Astrocyte (in vitro differentiated cells and primary cell): ENCODE data around the gene SGK2. TPM values are rescaled to one million over a fixed set of nuclear protein-coding genes. Genes with fewer than 3 reads are reported as not detected.

ENCODE experiments used
- DNase-seq: peaks from one replicate; pipeline ENCODE4 v3.0.0-alpha.2; 2010; ENCODE audit warnings: low read depth
- FAIRE-seq: peaks from 2 replicates; lab custom pipeline; 2011; peaks lifted over from hg19 to GRCh38; lab: Jason Lieb, UNC
- H2AFZ ChIP-seq: 2 replicates; pipeline ENCODE4 v1.6.0; 2012; ENCODE audit warnings: low read depth, low read length, inconsistent platforms
- H3K27ac ChIP-seq: 2 replicates; pipeline ENCODE4 v1.5.1; 2011; ENCODE audit warnings: low read depth, low read length, inconsistent platforms
- H3K27me3 ChIP-seq: 2 replicates; pipeline ENCODE4 v1.6.0; 2011; ENCODE audit warnings: low read length, inconsistent platforms; ENCODE audit not compliant: insufficient read depth
- H3K36me3 ChIP-seq: 2 replicates; pipeline ENCODE4 v1.5.1; 2011; ENCODE audit warnings: low read length, inconsistent platforms; ENCODE audit not compliant: insufficient read depth
- H3K4me1 ChIP-seq: 2 replicates; pipeline ENCODE4 v1.5.1; 2011; ENCODE audit warnings: low read length, inconsistent platforms; ENCODE audit not compliant: insufficient read depth
- H3K4me2 ChIP-seq: 2 replicates; pipeline ENCODE4 v1.6.0; 2012; ENCODE audit warnings: low read length, inconsistent platforms
- H3K4me3 ChIP-seq: 2 replicates; pipeline ENCODE4 v1.5.1; 2011; ENCODE audit warnings: low read depth, mild to moderate bottlenecking, low read length, inconsistent platforms; ENCODE audit not compliant: insufficient read depth
- H3K79me2 ChIP-seq: 2 replicates; pipeline ENCODE4 v1.6.0; 2012; ENCODE audit warnings: mild to moderate bottlenecking, low read length, inconsistent platforms; ENCODE audit not compliant: insufficient read depth
- H3K9ac ChIP-seq: 2 replicates; pipeline ENCODE4 v1.6.0; 2012; ENCODE audit warnings: mild to moderate bottlenecking, low read length, inconsistent platforms
- H3K9me3 ChIP-seq: 2 replicates; pipeline ENCODE4 v1.5.1; 2012; ENCODE audit warnings: low read depth, mild to moderate bottlenecking, low read length, inconsistent platforms; ENCODE audit not compliant: insufficient read depth
- H4K20me1 ChIP-seq: 2 replicates; pipeline ENCODE4 v1.6.0; 2012; ENCODE audit warnings: low read length, inconsistent platforms; ENCODE audit not compliant: insufficient read depth
- H3K27ac Mint-ChIP-seq: one replicate; pipeline ENCODE4 v1.8.0; 2021; ENCODE audit warnings: mild to moderate bottlenecking, mixed read lengths; ENCODE audit not compliant: unreplicated experiment
- H3K27me3 Mint-ChIP-seq: one replicate; pipeline ENCODE4 v1.8.0; 2021; ENCODE audit warnings: low read depth, mixed read lengths; ENCODE audit not compliant: unreplicated experiment
- H3K36me3 Mint-ChIP-seq: one replicate; pipeline ENCODE4 v1.8.0; 2021; ENCODE audit warnings: low read depth, mixed read lengths; ENCODE audit not compliant: unreplicated experiment
- H3K4me1 Mint-ChIP-seq: one replicate; pipeline ENCODE4 v1.8.0; 2021; ENCODE audit warnings: low read depth, mixed read lengths; ENCODE audit not compliant: unreplicated experiment
- H3K4me3 Mint-ChIP-seq: one replicate; pipeline ENCODE4 v1.8.0; 2021; ENCODE audit warnings: mild to moderate bottlenecking, moderate library complexity, mixed read lengths; ENCODE audit not compliant: unreplicated experiment
- H3K9me3 Mint-ChIP-seq: one replicate; pipeline ENCODE4 v1.8.0; 2021; ENCODE audit warnings: mild to moderate bottlenecking, mixed read lengths; ENCODE audit not compliant: unreplicated experiment
- CTCF ChIP-seq: IDR thresholded peaks from 2 replicates; pipeline ENCODE4 v1.5.1; 2011; ENCODE audit warnings: low read depth, mild to moderate bottlenecking, inconsistent platforms, low read length, moderate library complexity; ENCODE audit not compliant: insufficient read depth
- EZH2 ChIP-seq: IDR thresholded peaks from 2 replicates; pipeline ENCODE4 v1.6.1; 2012; ENCODE audit warnings: mild to moderate bottlenecking, low read length, inconsistent platforms; ENCODE audit not compliant: insufficient read depth
- total RNA-seq: library from RNA; stranded (reverse); gene quantifications from 2 replicates; pipeline ENCODE4 v1.2.1, GENCODE V29; 2021

SGK2 gene
- total RNA-seq, 1 donor from 2014 or later: 0.64 TPM

- no peaks in the 10 kb centered on the region for H3K27me3 Mint-ChIP-seq
- H3K4me1 Mint-ChIP-seq: no peaks in the 10 kb centered on the region
- peaks cover 1% of the 10 kb centered on the region for H3K9me3 Mint-ChIP-seq
- DNase-seq: no peak
- no peaks in the 10 kb centered on the region for H3K36me3 Mint-ChIP-seq
- H3K27ac Mint-ChIP-seq: no peak overlapping the region
- Histone ChIP-seq H3K4me2 (no peak overlapping the region), H3K4me3 (no peak overlapping the region), H3K4me1 (peaks cover 4% of the 10 kb centered on the region), H2AFZ (no peak overlapping the region), H3K27me3 (no peaks in the 10 kb centered on the region), H3K79me2 (no peaks in the 10 kb centered on the region), H3K9me3 (no peaks in the 10 kb centered on the region), H4K20me1 (no peaks in the 10 kb centered on the region), H3K27ac (no peak overlapping the region), H3K36me3 (no peaks in the 10 kb centered on the region), H3K9ac (no peak overlapping the region)
- no peak for FAIRE-seq
- TF ChIP-seq CTCF (no peak), EZH2 (no peak)
- H3K4me3 Mint-ChIP-seq: no peak overlapping the region
Measured at GRCh38 chr20:43516251-43516824, 42.5 kb upstream of the SGK2 start.

DNA sequence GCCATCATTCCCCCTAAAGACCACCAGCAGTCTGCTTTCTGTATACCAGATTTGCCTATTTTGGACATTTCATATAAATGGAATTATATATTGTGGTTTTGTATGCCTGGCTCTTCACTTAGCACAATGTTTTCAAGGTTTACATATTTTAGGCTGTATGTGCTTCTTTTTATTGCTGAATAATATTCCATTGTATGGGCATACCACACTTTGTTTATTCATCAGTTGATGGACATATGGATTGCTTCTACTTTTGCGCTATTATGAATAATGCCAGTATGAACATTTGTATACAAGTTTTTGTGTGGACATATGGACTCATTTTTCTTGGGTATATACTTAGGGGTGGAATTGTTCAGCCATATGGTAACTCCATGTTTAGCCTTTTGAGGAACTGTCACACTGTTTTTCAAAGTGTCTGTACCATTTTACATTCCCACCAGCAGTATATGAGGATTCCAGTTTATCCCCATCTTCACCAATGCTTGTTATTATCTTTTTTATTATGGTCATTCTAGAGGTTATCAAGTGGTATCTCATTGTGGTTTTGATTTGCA is 38.7 kb upstream of the SGK2 start:
- Histone ChIP-seq H3K79me2 (no peaks in the 10 kb centered on the region), H3K4me3 (no peak overlapping the region), H3K27ac (no peak overlapping the region), H3K9ac (no peak overlapping the region), H3K27me3 (no peaks in the 10 kb centered on the region), H3K4me2 (no peak overlapping the region), H2AFZ (no peak overlapping the region), H3K4me1 (no peaks in the 10 kb centered on the region), H4K20me1 (no peaks in the 10 kb centered on the region), H3K36me3 (no peaks in the 10 kb centered on the region), H3K9me3 (peaks cover 5% of the 10 kb centered on the region)
- no peaks in the 10 kb centered on the region for H3K27me3 Mint-ChIP-seq
- DNase-seq (no peak), FAIRE-seq (no peak)
- H3K9me3 Mint-ChIP-seq: no peaks in the 10 kb centered on the region
- no peak overlapping the region for H3K4me3 Mint-ChIP-seq
- no peak overlapping the region for H3K27ac Mint-ChIP-seq
- no peaks in the 10 kb centered on the region for H3K4me1 Mint-ChIP-seq
- H3K36me3 Mint-ChIP-seq: no peaks in the 10 kb centered on the region
- TF ChIP-seq CTCF (no peak), EZH2 (no peak)

- Histone ChIP-seq H3K9ac (no peak overlapping the region), H3K79me2 (no peaks in the 10 kb centered on the region), H2AFZ (no peak overlapping the region), H3K4me2 (no peak overlapping the region), H3K27me3 (no peaks in the 10 kb centered on the region), H3K4me1 (no peaks in the 10 kb centered on the region), H4K20me1 (no peaks in the 10 kb centered on the region), H3K36me3 (no peaks in the 10 kb centered on the region), H3K4me3 (no peak overlapping the region), H3K9me3 (peaks cover 5% of the 10 kb centered on the region), H3K27ac (no peak overlapping the region)
- Mint-ChIP-seq H3K27ac (no peak overlapping the region), H3K4me3 (no peak overlapping the region), H3K27me3 (no peaks in the 10 kb centered on the region), H3K4me1 (no peaks in the 10 kb centered on the region), H3K9me3 (peaks cover 4% of the 10 kb centered on the region), H3K36me3 (peaks cover 16% of the 10 kb centered on the region)
- DNase-seq (no peak), FAIRE-seq (no peak)
- no peak for TF ChIP-seq EZH2
- no peak for TF ChIP-seq CTCF
Measured at GRCh38 chr20:43525021-43525420, 33.8 kb upstream of the SGK2 start.
